HG02610 (cell line): ENCODE data around the gene ACSM6.
"Not testable (repeated sequence)": the region's sequence is repeated elsewhere in the genome, so short reads cannot be mapped to it uniquely, and the experiment has no call there.

Source experiments
- ATAC-seq: cut with Tn5 transposase; IDR thresholded peaks from one replicate; pipeline ENCODE4 v1.9.1; 2021; ENCODE audit warnings: mild to moderate bottlenecking, moderate library complexity; ENCODE audit not compliant: unreplicated experiment

The ACSM6 gene

GRCh38 chr10:95193944-95194343, at the start of gene ACSM6:
Gene ACSM6 (plus strand): TSS chr10:95194238. CDS start chr10:95194486, 248 bp downstream.
- ATAC-seq: no peak

GRCh38 chr10:95168694-95169093, 25.3 kb upstream of the ACSM6 start:
- no peak for ATAC-seq

GRCh38 chr10:95169522-95169921, 24.5 kb upstream of the ACSM6 start:
- no peak for ATAC-seq

GRCh38 chr10:95170790-95171189, 23.2 kb upstream of the ACSM6 start:
- no peak for ATAC-seq

GRCh38 chr10:95171336-95171735, 22.7 kb upstream of the ACSM6 start:
- no peak for ATAC-seq

- no peak for ATAC-seq
Measured at GRCh38 chr10:95172851-95173250, 21.2 kb upstream of the ACSM6 start.

GRCh38 chr10:95176101-95176500, 17.9 kb upstream of the ACSM6 start:
- ATAC-seq: no peak

- ATAC-seq: no peak
Measured at GRCh38 chr10:95177429-95177828, 16.6 kb upstream of the ACSM6 start.

GRCh38 chr10:95178266-95178665, 15.8 kb upstream of the ACSM6 start:
- no peak for ATAC-seq

- no peak for ATAC-seq
Measured at GRCh38 chr10:95178797-95179196, 15.2 kb upstream of the ACSM6 start.

- no peak for ATAC-seq
Measured at GRCh38 chr10:95181726-95182125, 12.3 kb upstream of the ACSM6 start.

- ATAC-seq: peak; percentile 98
Measured at GRCh38 chr10:95183271-95184230, 10.5 kb upstream of the ACSM6 start.

- ATAC-seq: no peak
Measured at GRCh38 chr10:95187617-95188016, 6.4 kb upstream of the ACSM6 start.

- ATAC-seq: no peak
Measured at GRCh38 chr10:95188593-95188992, 5.4 kb upstream of the ACSM6 start.

- ATAC-seq: no peak
Measured at GRCh38 chr10:95196046-95196445, 2.0 kb downstream of the ACSM6 start.

- ATAC-seq: no peak
Measured at GRCh38 chr10:95201736-95202135, 7.7 kb downstream of the ACSM6 start.

- not testable (repeated sequence) for ATAC-seq
Measured at GRCh38 chr10:95202865-95203264, 8.8 kb downstream of the ACSM6 start.

- ATAC-seq: no peak
Measured at GRCh38 chr10:95208702-95209391, 14.8 kb downstream of the ACSM6 start.

- ATAC-seq: no peak
Measured at GRCh38 chr10:95209509-95210127, 15.6 kb downstream of the ACSM6 start.

GRCh38 chr10:95211606-95212279, 17.7 kb downstream of the ACSM6 start:
- ATAC-seq: no peak

GRCh38 chr10:95214369-95214768, 20.3 kb downstream of the ACSM6 start:
- ATAC-seq: no peak
